Sigmoid colon (tissue), 7 donors: ENCODE results near the gene ADK. TPM values are rescaled to one million over a fixed set of nuclear protein-coding genes. Genes with fewer than 3 reads are reported as not detected.

Experiments
- DNase-seq: peaks from one replicate; pipeline ENCODE4 v3.0.0-alpha.2; 2019
- H3K27ac ChIP-seq, 4 donors: fragments of 200-600 bp; sonication (generic); one replicate each; pipeline ENCODE4 v1.5.1; 2016 to 2019; ENCODE audit warnings: mild to moderate bottlenecking in 1 of 4
- H3K27me3 ChIP-seq, 3 donors: fragments of 200-600 bp; sonication (generic); one replicate each; pipeline ENCODE4 v1.5.1; 2019; ENCODE audit warnings: mild to moderate bottlenecking in 1 of 3
- H3K36me3 ChIP-seq, 4 donors: fragments of 200-600 bp; sonication (generic); one replicate each; pipeline ENCODE4 v1.5.1; 2016 to 2019
- H3K4me1 ChIP-seq, 4 donors: fragments of 200-600 bp; sonication (generic); one replicate each; pipeline ENCODE4 v1.5.1; 2017 to 2019
- H3K4me3 ChIP-seq, 4 donors: fragments of 200-600 bp; sonication (generic); one replicate each; pipeline ENCODE4 v1.5.1; 2017 to 2019; ENCODE audit warnings: mild to moderate bottlenecking in 2 of 4, moderate library complexity in 1 of 4
- H3K9me3 ChIP-seq, 4 donors: fragments of 200-600 bp in 3 of 4; sonication (generic) in 3 of 4; one replicate each; pipeline versions ENCODE4 v1.5.1 to v1.6.1; 2013 to 2019
- CTCF ChIP-seq, 4 experiments: fragments of 450-650 bp in 3 of 4; fragments of 200-600 bp in 1 of 4; IDR thresholded peaks; one replicate each; pipeline ENCODE4 v1.5.1; 2016 to 2019; ENCODE audit warnings: antibody characterized with exemption in 4 of 4, mild to moderate bottlenecking in 3 of 4, moderate library complexity in 2 of 4
- EP300 ChIP-seq, 4 donors: sonication (generic); formaldehyde crosslinking; IDR thresholded peaks; one replicate each; pipeline ENCODE4 v1.6.1; 2017; ENCODE audit warnings: antibody characterized with exemption in 4 of 4
- POLR2A ChIP-seq, 2 donors: fragments of 450-650 bp; IDR thresholded peaks; one replicate each; pipeline ENCODE4 v1.6.1; 2016; ENCODE audit warnings: antibody characterized with exemption in 2 of 2, mild to moderate bottlenecking in 2 of 2, moderate library complexity in 2 of 2
- POLR2AphosphoS5 ChIP-seq, 4 donors: sonication (generic); formaldehyde crosslinking; IDR thresholded peaks; one replicate each; pipeline ENCODE4 v1.6.1; 2017; ENCODE audit warnings: antibody characterized with exemption in 4 of 4
- WGBS, 2 donors: extraction: QIAGEN DNeasy Blood & Tissue Kit; methylation state at CpG; one replicate each; pipeline ENCODE4 v1.1.7; 2013; 5-methylcytosine and 5-hydroxymethylcytosine counted together
- intact Hi-C: fragments of 100-400 bp; cut with DNase I; formaldehyde crosslinking; loops from one replicate; pipeline ENCODE4 v1.15.1; 2023
- polyA plus RNA-seq, 3 donors: library from polyadenylated mRNA; stranded (reverse); fragments of 200-250 nt; gene quantifications; one replicate each; pipeline ENCODE4 v1.2.3, GENCODE V29; 2013
- small RNA-seq, 3 donors: library from RNA; depleted of rRNA; stranded (forward); fragments of <200 nt; gene quantifications; one replicate each; pipeline ENCODE3, GENCODE V24; 2016
- total RNA-seq, 4 donors: library from RNA; depleted of rRNA; stranded (reverse); fragments of >200 nt; gene quantifications; one replicate each; pipeline ENCODE4 v1.1.0, GENCODE V29; 2016
- donor health status: healthy with polysubstance abuse.
- donor health status: Bipolar disorder and iron deficiency.
- donor health status: healthy.

ADK gene
- total and polyA plus RNA-seq, 7 donors = 15.2 to 31.3 (median 25.3) TPM

DNA sequence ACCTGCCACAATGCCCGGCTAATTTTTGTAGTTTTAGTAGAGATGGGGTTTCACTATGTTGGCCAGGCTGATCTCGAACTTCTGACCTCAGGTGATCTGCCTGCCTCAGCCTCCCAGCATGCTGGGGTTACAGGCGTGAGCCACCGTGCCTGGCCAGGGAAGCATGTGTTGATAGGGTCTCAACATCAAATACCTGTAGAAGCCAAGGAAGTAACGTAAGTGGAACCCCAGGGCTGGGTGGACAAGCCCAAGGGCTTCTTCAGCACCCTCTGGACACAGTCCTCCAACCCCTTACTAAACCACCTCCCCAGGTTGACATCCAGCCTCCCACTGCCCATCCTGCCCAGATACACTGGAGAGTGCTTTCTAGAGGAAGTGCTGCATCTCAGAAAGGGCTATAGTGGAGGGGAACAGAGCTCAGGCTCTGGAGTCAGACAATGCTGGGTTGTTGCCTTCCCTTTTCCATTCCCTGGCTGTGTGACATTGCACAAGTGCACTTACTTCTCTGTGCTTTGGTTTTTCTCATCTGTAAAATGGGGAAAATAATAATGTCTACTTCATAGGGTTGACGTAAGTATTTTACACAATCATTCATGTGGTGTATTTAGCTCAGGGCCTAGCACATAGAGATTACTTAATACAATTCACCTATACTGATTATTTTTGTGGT, 601.5 kb downstream of the ADK start:
- TF ChIP-seq EP300 (IDR thresholded peaks at IDR 0.05) = no peak
- no peak for TF ChIP-seq CTCF (IDR thresholded peaks at IDR 0.05)
- TF ChIP-seq POLR2A (IDR thresholded peaks at IDR 0.05) = no peak
- no peak for TF ChIP-seq POLR2AphosphoS5 (IDR thresholded peaks at IDR 0.05)
- peaks cover 0 to 24% (median 17%) of the 10 kb centered on the region in 4 donors for H3K4me1 ChIP-seq
- no peak for DNase-seq
- no peaks in the 10 kb centered on the region for H3K27me3 ChIP-seq
- H3K4me3 ChIP-seq = no peak overlapping the region
- H3K9me3 ChIP-seq = no peaks in the 10 kb centered on the region
- peak overlapping the region in 2 of 4 donors; percentile 68 to 76 for H3K27ac ChIP-seq
- no peaks in the 10 kb centered on the region for H3K36me3 ChIP-seq
- intact Hi-C loops = loop anchor here (5.0 kb wide), 1 partner anchor 75 kb away; the partner anchor contains the start of gene KAT6B
- 95% methylated on average over 6 of the region's 6 CpGs for WGBS, 2 donors

DNA sequence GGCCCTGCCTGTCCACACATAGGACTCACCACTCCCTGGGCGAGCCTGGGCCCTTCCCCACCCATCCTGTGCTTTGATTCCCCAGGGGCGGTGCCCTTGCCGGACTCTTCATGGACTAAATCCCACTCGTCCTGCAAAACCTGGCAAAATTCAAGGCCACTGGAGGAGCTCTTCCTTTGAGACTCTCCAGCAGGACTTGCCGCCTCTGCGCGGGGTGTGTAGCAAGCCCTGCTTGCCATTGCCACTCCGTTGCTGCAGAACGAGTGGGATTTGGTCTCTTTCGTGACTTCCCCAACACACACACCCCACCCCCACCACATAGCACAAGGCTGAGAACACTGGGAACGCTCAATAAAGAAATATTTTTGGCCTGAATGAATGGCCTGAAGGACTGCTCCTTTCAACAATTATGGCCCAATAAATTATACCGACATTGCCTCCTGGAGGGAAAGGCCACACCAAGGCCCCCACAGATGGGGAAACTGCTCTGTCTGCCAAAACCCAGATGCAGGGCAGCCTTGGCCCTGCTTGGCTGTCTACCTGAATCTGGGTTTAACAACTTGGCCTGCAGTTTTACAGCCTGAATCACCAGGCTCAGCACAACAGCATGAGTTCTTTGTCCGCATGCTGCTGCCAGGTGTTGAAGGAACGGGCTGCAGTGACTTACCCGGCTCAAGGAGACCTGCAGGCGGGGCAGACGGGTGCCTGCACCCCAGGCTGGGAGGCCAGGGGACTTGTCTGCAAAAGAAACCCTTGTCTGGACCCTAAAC, 602.6 kb downstream of the ADK start:
- Histone ChIP-seq H3K27ac (peak overlapping the region in 3 of 4 donors; percentile 65 to 76 (median 68)), H3K9me3 (no peaks in the 10 kb centered on the region), H3K27me3 (no peaks in the 10 kb centered on the region), H3K36me3 (no peaks in the 10 kb centered on the region), H3K4me3 (peak overlapping the region in 1 of 4 donors; percentile 2), H3K4me1 (peaks cover 0 to 24% (median 17%) of the 10 kb centered on the region in 4 donors)
- intact Hi-C loops = loop anchor here (5.0 kb wide), 1 partner anchor 74 kb away; the partner anchor contains the start of gene KAT6B
- peak; percentile 86 for DNase-seq
- WGBS, 2 donors = 67 to 72% methylated on average over 17 of the region's 17 CpGs
- TF ChIP-seq CTCF (IDR thresholded peaks at IDR 0.05) (no peak), POLR2AphosphoS5 (IDR thresholded peaks at IDR 0.05) (peak; percentile 59 to 78 (median 76)), EP300 (IDR thresholded peaks at IDR 0.05) (peak in 3 of 4 donors; percentile 11 to 54 (median 41))

DNA sequence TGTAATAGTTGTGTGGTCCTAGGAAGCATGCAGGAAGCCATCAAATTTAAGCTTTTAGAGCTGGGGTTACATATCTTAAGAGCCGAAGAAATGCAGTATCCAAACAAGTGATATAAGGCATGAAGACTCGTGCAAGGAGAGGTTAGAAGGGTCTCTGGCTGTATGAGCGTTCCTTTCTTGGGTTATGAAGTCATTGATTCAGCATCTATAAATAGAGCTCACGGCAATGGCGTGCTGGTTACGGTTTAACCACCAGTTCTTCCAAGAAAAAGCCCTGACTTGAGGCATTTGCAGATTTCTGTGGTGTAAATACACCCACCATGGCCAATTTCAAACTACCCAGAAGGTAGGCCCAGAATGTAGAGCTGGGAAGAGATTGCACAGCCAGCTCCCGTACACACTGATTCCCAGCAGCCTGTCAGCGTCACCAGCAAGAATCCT, 603.4 kb downstream of the ADK start:
- Histone ChIP-seq H3K4me3 (no peak overlapping the region), H3K27me3 (no peaks in the 10 kb centered on the region), H3K9me3 (no peaks in the 10 kb centered on the region), H3K4me1 (peaks cover 0 to 24% (median 17%) of the 10 kb centered on the region in 4 donors), H3K36me3 (no peaks in the 10 kb centered on the region), H3K27ac (peak overlapping the region in 3 of 4 donors; percentile 65 to 76 (median 68))
- no peak for DNase-seq
- intact Hi-C loops = loop anchor here (5.0 kb wide), 1 partner anchor 73 kb away; the partner anchor contains the start of gene KAT6B
- 79 to 83% methylated on average over 8 of the region's 8 CpGs for WGBS, 2 donors
- TF ChIP-seq EP300 (IDR thresholded peaks at IDR 0.05) (no peak), POLR2AphosphoS5 (IDR thresholded peaks at IDR 0.05) (no peak), CTCF (IDR thresholded peaks at IDR 0.05) (no peak), POLR2A (IDR thresholded peaks at IDR 0.05) (no peak)

DNA sequence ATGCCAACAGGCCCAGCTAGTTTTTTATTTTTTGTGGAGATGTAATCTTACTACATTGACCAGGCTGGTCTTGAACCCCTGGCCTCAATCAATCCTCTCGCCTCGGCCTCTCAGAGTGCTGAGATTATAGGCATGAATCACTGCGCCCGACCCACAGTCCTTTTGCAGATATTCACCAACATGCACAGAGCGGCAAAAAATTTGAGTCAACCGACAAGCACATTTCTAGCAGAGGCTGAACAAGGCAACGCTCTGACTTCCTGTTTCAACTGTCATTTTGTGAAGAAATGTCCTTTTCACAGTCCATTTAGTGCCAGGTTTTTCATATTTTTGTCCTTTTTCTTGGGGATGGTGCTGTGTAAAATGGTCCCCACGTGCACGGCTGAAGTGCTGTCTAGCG, 604.3 kb downstream of the ADK start:
- intact Hi-C loops = no loop called here
- peaks cover 0 to 24% (median 17%) of the 10 kb centered on the region in 4 donors for H3K4me1 ChIP-seq
- no peaks in the 10 kb centered on the region for H3K9me3 ChIP-seq
- WGBS, 2 donors = 80 to 91% methylated on average over 10 of the region's 10 CpGs
- DNase-seq = no peak
- H3K27me3 ChIP-seq = no peaks in the 10 kb centered on the region
- no peak for TF ChIP-seq POLR2AphosphoS5 (IDR thresholded peaks at IDR 0.05)
- no peak for TF ChIP-seq CTCF (IDR thresholded peaks at IDR 0.05)
- no peaks in the 10 kb centered on the region for H3K36me3 ChIP-seq
- H3K4me3 ChIP-seq = no peak overlapping the region
- H3K27ac ChIP-seq = no peak overlapping the region

Small RNA genes within 50 kb of the gene (small RNA-seq; reads per million reads assigned to genes)
- gene RF00019 (0 reads per million in 3 donors), gene TIMM9P1 (0 reads per million in 3 donors)

Other genes starting within 250 kb of the ADK start
- 1 to 10 TPM; 2.5 to 9.4 (median 3.7) TPM for gene PLAU, start 240.1 kb upstream of the ADK start, total RNA-seq
- 10 to 100 TPM in 1 of 3 donors, 1 to 10 TPM in 2; 3.6 to 15.7 (median 9.9) TPM for gene PLAU, start 240.1 kb upstream of the ADK start, polyA plus RNA-seq
- 100 to 1,000 TPM; 179 to 451 (median 305) TPM for gene VCL, start 153.1 kb upstream of the ADK start, total RNA-seq
- gene VCL, start 153.1 kb upstream of the ADK start, polyA plus RNA-seq = 10 to 100 TPM in 1 of 3 donors, 1 to 10 TPM in 2; 6.2 to 47.4 (median 6.6) TPM
- 10 to 100 TPM; 26.7 to 36.3 (median 30.3) TPM for gene AP3M1, start 393 bp upstream of the ADK start, total RNA-seq
- 10 to 100 TPM; 13.8 to 19.2 (median 18.3) TPM for gene AP3M1, start 393 bp upstream of the ADK start, polyA plus RNA-seq